Measurements from ENCODE around the gene GAPT.

GRCh38 chr5:58497386-58497785, 6.2 kb downstream of the GAPT start:
- TF ChIP-seq POLR2A (IDR thresholded peaks at IDR 0.05) (no peak), CTCF (IDR thresholded peaks at IDR 0.05) (no peak)

All from adrenal gland (tissue), 5 donors.